GM19351 (cell line): ENCODE data around the gene TFEC.
"Not testable (repeated sequence)": the region's sequence is repeated elsewhere in the genome, so short reads cannot be mapped to it uniquely, and the experiment has no call there.

ENCODE experiments used
- ATAC-seq: cut with Tn5 transposase; IDR thresholded peaks from one replicate; pipeline ENCODE4 v1.9.1; 2021; ENCODE audit warnings: mild to moderate bottlenecking, moderate library complexity; ENCODE audit not compliant: unreplicated experiment

The TFEC gene, protein sequence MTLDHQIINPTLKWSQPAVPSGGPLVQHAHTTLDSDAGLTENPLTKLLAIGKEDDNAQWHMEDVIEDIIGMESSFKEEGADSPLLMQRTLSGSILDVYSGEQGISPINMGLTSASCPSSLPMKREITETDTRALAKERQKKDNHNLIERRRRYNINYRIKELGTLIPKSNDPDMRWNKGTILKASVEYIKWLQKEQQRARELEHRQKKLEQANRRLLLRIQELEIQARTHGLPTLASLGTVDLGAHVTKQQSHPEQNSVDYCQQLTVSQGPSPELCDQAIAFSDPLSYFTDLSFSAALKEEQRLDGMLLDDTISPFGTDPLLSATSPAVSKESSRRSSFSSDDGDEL

DNA sequence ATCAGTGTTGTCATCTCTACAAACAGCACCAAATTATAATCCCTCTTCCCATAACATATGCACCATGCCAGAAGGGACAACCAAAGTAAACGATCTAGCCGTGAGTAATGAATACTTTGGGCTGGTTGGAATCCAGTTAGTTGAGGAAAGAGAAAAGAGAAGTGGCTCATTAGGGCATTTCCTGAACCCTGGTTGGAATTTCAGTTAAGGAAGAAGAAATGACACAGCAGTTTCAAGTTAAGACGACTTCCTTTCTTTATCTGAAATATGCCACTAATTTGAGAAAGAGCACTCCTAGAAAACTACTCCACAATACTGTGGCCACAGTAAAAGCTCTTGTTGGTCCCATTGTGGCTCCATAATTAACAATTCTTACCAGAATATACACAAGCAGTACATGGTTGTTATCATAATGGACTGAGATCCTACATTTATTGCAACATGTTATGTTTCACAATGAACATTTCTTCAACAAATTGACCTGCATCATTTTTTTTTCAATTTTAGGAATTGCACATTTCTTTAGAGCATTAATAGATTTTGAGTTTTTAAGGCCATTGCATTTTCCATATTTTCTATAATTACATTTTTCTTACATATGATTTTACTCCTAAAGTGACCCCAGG is at the start of gene TFEC:
Gene TFEC, minus strand, starts transcription at position 113 of the 626 bp plus-strand sequence. CDS start 46,322 bp downstream, outside the sequence.
- ATAC-seq, result no peak

DNA sequence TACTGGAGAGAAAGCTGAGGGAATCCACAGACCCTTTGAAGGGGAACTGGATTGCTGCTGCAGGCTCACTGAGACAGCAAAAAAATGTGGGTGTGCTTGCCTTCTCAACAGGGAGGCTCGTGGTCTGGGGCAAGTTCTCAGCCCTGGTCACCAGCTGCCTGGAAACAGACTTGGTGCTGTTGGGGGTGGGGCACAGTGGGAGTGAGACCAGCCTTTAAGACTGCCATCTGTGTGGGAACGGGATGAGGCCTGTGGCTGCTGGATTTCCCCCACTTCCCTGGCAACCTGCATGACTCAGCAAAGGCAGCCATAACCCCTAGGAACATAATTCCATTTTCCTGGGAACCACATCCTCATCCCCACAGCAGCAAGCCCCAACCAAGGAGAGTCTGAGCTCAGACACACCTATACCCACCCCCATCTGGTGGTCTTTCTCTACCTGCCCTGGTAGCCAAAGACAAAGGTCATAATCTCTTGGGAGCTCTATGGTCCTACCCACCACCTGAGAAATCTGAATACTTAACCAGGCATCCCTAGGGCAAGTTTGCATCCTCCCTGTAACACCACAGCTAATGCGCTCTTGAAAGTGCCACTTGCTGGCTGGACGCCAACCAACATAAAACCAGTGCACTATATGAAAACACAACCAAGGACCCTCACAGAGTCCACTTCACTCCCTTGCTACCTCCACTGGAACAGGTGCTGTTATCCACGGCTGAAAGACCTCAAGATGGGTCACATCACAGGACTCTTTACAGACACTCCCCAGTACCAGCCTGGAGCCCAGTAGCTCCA is 45.0 kb upstream of the TFEC start:
- ATAC-seq, result no peak

DNA sequence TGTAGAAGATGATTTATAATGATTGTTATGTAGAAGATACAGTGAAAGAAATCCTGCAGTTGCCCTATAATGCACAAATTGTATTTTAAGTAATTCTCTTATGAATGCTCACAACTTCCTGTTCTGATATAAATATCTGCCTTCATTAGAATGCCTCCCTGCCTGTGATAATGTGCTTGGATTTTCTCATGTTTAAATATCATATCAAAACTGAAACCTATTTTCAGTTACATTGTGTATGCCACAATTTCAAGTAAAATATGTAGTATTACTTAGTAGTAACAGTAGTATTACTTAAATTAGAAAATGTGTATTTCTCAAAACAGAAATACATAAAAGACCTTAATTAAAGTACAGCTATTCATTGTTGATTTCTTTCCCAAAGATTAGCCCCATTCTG is 41.1 kb upstream of the TFEC start:
- peak; percentile 84 for ATAC-seq

DNA sequence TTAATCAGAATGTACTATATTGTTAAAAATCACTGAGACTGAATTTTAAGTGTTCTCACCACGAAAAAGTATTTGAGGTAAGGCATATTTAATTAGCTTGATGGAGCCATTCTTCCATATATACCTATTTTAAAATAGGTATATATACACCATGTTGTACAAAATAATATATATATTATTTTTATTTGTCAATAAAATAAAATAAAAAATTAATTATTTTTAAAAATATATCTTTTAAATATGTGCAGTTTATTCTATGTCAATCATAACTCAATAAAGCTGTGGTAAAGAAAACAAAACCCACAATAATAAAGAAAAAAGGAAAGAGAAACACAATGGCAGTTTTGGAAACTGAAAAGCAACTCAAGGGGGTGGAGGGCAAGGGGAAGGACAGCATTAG is 33.6 kb upstream of the TFEC start:
- no peak for ATAC-seq

DNA sequence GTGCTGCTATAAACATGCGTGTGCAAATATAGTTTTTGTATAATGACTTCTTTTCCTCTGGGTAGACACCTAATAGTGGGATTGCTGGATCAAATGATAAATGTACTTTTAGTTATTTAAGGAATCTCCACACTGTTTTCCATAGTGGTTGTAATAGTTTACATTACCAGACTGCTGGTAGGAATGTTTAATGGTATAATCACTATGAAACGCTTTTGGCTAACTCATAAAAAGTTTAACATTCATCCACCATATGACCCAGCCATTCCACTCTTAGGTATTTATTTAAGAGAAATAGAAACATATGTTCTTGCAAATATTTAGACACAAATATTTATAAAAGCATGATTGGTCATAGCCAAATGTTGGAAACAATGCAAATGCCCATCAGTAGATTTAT is 32.1 kb upstream of the TFEC start:
- ATAC-seq, result no peak

DNA sequence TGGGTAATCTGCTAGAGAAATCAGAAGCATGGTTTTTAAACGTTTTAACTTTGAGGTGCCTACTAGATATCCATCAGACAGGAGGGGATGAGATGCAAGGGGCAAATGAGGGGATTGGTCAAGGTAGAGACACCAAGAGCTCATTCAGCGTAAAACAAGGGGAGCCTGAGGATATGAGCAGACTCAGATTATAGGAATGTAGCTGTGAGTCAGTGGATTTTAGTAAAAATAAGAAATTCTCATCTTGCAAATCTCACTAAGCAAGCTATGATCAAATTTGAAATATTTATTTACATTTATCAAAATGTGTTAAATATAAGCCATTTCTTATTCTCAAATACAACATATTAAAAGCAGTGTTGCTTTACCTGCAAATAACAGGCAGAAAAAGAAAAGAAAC is 21.4 kb upstream of the TFEC start:
- ATAC-seq, result no peak

DNA sequence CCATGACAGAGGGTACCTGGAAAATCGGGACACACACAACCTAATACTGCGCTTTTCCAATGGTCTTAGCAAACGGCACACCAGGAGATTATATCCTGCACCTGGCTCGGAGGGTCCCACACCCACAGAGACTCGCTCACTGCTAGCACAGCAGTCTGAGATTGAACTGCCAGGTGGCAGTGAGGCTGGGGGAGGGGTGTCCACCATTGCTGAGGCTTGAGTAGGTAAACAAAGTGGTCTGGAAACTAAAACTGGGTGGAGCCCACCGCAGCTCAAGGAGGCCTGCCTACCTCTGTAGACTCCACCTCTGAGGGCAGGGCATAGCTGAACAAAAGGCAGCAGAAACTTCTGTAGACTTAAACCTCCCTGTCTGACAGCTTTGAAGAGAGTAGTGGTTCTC is 16.7 kb upstream of the TFEC start:
- ATAC-seq, result not testable (repeated sequence)

DNA sequence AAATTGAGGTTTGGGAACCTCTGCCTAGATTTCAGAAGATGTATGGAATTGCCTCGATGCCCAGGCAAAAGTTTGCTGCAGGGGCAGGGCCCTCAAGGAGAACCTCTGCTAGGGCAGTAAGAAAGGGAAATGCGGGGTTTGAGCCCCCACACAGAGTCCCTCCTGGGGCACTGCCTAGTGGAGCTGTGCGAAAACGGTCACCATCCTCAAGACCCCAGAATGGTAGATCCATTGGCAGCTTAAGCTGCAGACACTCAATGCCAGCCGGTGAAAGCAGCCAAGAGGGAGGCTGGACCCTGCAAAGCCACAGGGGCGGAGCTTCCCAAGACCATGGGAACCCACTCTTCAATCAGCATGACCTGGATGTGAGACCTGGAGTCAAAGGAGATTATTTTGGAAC is 15.0 kb upstream of the TFEC start:
- no peak for ATAC-seq

DNA sequence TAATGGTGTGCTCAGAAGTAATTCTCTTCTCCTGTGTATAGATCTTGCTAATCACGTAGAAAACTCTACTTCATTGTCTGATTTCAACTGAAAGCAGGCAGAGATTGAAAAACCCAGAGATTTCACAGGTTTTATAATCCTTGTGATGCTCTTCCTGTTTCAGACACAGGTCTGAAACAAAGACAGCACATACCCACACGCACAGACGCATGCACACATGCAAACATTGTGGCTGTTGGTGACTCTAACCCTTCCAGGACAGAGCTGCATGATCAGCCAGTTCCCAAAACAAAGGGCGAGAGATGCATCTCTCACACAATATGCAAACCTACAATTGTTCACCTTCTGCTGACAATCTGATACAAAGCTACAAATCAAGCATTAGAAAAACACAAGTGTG is 11.1 kb upstream of the TFEC start:
- ATAC-seq, result peak; percentile 100

DNA sequence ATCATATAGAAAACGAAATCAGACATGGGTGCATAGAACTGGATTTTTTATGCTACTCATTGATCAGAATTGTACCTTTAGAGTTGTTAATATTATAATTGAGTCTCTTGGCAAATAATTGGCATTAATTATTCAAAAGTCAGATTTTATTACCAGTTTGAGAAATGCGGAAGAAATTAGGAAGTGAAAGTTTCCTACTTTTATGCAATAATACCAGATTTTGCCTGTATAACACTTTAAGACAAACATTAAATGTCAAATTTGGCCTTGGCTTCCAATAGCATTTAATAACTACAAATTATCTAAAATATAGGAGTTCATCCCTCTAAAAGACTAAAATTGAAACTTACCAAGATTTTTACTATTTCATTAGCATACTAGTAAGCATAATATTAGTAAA is 6.8 kb upstream of the TFEC start:
- no peak for ATAC-seq

DNA sequence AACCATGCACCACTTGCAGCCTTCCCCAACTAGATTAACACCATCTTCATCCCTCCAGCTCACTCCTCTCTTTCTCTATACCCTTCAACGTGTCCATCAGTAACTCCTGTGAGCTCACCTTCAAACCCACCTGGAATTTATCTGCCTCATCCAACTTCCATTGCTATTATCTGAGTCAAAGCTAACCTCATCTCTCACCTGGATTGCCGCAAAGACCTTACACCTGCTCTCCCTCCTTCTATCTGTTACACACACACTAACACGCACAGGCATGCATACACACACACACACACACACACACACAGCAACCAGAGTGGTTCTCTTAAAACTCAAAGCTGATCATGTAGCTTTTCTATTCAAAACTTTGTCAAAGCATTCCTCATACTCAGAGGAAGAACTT is 3.8 kb upstream of the TFEC start:
- no peak for ATAC-seq

DNA sequence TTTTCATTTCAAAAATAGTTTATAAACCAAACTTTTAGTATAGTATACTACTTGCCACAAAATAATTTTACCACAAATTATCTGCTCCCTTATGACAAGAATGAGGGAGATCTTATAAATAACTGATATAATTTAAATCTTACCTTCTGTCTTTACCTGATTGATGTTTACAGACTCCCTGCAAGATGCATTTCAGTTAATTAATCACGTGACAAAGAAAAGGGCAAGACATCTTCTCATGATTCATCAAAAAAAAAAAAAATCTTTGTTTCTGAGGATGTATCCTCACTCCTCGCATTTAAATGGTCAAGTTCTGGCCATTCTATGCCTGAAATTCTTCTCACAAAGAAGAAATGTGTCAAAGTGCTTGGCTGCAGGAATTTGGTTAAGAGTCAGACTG is 2.3 kb upstream of the TFEC start:
- ATAC-seq, result no peak

DNA sequence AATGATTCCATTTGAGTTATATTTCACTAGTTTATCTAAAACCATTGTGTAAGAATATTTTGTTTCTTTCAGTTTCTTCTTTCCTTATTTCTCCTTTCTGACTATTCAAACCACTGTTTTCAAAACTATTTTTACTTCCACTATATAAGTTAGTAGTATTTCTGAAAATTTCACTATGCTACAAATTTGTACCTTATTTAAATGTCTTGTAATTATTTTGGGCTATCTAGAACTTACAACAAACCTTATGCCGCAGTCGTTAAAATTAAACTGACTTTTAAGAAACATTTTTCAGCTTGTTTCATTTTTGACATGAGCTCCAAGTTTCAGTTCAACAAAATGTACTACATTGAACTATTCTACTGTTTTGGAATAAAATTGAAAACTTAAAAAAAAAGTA is 1.8 kb downstream of the TFEC start:
- peak; percentile 80 for ATAC-seq

DNA sequence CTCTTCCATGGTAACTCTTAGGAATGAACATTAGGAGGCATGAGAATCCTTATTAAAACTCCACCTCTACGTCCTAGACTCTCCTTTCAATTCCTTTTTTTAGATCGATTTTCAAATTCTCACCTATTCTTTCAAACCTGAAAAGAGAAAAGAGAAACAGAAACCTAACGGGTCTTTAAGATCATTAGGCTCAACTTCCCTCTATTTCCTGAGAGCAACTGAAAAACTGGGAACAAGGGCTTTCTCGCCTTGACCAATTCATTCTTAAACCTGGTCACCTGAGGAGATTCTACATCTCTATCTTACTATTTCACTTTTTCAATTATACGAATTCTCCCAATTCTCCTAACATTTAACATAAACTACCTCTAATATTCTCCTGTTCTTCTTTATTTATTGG is 2.8 kb downstream of the TFEC start:
- no peak for ATAC-seq

DNA sequence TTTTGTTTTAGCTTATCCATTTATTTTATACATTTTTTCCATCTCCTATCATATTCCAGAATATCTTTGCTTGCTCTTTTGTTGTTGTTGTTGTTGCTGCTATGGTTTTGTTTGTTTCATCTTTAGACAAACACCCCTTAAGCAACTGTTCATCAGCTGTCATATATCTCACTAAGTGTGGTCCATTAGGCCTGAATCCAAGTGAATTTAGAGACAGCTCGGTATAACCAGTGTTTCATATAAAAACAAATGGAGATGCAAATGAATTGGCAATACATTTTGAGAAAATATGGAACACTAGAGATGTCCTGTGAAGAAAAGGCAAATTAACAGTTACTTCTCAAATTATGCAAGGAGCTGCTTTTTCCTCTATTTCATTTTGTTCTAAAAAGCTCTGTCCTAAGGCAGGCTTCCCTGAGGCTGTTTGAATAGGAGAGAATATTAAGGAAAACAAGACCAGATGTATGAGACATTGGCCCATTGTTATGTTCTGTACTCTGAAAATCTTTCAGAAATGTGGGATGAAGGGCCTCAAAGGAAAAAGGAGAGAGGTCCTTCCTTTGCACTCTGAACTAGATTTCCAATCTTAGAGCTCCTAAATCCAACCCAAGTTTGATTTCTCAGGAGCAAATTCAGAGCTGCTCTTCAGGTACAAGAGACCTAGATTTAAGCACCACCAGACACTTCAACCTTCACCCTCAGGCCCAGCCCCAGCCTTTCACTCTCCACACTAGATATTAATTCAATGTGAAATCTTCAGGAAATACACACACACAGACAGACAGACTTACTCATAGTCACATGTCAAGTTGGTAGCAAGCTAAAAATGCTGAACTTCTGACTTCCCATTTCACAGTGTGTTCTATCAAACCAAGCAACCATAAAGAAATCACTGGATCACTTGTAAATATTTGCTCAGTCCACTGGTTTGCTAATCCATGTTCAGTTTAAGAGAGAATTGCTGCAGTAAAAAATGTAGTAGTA is 5.4 kb downstream of the TFEC start:
- ATAC-seq, result no peak

DNA sequence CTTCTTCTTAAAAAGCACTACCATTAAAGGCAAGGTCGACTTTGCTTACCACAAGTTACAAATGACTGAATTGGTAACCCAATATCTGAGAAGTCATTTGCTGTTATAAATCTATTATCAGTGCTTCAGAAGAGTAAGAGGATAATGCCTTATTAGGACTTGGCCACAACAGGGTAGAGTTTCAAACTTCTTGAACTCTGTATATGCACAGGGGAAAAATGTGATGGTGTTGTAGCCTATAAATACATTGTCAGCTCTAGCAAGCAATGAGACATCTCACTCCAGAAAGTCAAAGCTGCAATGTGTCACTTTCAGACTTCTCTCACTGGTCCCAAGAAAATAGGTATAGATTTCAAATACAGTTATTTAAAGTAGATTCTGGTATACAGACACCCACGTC is 9.3 kb downstream of the TFEC start:
- ATAC-seq, result peak; percentile 79

DNA sequence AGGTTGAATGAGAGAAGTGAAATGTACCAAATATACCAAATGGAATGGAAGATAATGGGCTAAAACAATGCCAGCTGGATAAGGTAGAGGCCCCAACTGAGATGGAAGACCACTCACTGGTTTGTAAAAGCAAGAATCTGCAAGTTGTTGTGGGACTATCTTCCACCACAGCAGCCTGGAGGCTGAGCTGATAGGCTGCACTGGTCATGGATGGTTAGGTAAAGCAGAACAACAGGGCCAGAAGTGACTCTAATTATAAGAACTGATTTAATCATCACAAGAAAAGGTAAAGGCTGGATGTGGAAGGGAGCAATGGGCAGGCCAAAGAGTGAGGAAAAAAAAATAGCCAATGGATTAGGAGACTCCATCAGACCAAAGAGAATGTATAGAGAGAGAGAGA is 11.8 kb downstream of the TFEC start:
- peak; percentile 25 for ATAC-seq

DNA sequence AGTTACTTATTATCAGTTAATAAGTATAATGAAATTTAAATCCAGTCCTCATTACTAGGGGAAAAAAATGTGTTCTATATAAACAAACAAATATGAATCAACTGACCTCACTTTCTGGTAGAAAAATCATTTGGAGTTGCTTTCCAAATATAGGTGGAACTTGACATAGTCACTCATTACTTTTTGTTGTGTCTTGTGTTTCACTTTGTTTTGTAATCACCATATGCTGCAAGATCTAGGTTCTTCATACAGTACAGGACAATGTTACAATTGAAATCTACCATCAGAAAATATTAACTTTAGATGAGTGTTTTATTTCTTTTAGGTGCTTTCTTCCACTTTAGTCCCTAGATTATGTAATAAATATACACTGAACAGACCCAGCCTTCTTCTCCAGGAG is 16.9 kb downstream of the TFEC start:
- no peak for ATAC-seq

DNA sequence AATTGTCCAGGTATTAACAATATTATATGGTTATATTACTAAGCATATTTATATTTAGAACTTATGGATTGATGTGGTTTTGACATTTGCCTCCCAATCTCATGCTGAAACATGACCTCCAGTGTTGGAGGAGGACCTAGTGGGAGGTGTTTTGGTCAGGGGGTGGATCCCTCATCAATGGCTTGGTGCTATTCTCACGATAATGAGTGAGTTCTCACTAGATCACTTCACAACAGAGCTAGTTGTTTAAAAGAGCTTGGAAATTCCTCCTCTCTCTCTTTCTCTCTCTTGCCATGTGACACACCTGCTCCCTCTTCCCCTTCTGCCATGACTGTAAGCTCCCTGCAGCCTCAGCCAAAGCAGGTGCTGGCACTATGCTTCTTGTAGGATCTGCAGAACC is 19.0 kb downstream of the TFEC start:
- ATAC-seq, result no peak

DNA sequence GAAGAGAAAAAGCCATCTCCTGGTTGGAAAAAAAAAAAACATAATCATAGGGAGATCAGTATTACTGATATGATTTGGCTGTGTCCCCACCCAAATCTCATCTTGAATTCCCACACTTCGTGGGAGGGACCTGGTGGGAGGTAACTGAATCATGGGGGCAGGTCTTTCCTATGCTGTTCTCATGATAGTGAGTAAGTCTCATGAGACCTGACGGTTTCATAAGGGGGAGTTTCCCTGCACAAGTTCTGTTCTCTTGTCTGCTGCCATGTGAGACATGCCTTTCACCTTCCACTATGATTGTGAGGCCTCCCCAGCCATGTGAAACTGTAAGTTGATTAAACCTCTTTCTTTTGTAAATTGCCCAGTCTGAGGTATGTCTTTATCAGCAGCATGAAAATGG is 25.8 kb downstream of the TFEC start:
- ATAC-seq, result not testable (repeated sequence)

DNA sequence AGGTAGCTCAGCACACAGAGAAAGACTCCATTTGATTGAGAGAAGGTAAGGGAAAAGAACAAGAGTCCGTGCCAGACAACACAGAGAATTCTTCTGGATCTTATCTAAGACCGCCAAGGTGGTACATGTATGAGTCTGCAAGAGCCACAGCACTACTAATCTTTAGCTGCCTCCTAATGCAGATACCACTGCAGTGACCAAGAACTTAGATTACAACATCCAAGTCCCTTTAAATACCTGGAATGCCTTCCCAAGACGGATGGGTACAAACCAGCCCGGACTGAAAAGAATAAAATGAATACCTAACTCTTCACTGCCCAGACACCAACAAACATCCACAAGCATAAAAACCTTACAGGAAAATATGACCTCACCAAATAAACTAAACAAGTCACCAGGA is 33.3 kb downstream of the TFEC start:
- ATAC-seq, result no peak
